ENCODE measurements around the gene SLC43A2.

Gene SLC43A2

DNA sequence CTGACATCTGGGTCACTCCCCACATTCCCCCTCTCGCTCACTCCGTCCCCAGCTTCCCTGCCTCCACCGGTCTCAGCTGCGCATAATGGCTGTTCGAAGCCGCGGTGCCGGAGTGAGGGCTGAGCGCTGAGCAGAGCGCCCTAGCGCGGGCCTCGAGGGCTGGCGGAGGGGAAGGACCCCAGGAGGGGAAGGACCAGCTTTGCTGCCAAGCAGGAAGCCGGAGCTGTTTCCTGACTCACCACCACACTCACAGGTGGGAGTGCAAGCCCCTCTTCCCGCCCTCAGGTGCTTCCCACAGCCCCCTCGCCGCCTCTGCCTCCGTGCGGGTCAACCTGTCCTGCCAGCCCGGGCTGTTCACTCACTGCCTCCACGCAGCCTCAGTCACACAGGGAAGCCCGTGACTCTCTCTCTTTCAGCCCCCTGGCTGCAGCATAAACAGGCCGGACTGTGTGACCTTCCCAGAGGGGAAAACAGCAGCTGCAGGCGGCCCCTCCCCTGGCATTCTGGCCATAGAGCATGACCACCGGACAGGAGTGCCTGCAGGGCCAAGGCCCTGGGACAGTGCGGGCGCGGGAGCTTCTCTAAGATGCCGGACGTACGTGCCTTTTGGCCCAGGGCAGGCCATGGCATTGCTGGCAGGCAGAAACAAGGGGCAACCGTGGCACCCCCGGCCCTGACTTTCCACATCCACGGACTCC lies 23.7 kb downstream of the SLC43A2 start:
- TF ChIP-seq CTCF (IDR thresholded peaks at IDR 0.05; ENCODE audit: low read depth, low read length), result no peak
- no peak for DNase-seq (ENCODE audit: extremely low read depth, low read depth)

DNA sequence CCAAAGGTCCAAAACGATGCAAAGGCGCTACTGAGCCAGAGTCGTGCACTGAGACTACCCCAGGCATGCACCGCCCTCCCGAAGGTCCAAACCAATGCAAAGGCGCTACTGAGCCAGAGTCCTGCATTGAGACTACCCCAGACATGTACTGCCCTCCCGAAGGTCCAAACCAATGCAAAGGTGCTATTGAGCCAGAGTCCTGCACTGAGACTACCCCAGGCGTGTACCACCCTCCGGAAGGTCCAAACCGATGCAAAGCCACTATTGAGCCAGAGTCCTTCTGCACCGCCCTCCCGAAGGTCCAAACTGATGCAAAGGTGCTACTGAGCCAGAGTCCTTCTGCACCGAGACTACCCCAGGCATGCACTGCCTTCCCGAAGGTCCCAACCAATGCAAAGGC lies 27.1 kb downstream of the SLC43A2 start:
- TF ChIP-seq CTCF (IDR thresholded peaks at IDR 0.05; ENCODE audit: low read depth, low read length), result no peak
- no peak for DNase-seq (ENCODE audit: extremely low read depth, low read depth)

DNA sequence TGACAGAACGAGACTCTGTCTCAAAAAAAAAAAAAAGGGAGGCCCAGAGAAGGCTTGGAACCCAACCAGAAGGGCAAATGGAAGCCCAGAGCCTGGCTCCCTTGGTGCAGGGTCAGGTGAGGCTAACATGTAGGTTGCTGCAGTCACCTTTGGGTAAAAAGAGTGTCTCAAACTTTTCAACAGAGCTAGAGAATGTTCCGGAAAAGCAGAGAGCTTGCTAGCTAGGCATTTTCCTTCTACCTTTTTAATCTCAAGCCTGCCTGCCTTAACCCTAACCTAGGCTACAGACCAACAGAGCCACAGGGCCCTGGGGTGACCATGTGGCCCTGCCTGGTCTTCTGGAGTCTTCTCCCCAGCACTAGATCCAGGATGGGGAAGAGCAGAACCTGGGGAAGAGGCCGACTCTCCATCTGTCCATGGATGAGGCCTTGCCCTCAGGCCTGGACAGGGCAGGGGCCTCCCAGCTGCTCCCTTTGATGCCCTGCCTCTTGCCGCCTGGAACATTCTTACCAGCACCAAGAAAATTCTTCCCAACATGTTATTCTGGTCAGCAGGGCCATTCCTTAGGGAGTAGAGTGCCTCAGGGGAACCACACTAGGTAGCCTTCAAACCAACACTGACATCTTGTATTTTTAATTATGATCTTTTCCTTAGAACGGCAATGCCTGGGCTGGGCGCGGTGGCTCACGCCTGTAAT lies 30.1 kb downstream of the SLC43A2 start:
- DNase-seq (ENCODE audit: extremely low read depth, low read depth), result no peak
- TF ChIP-seq CTCF (IDR thresholded peaks at IDR 0.05; ENCODE audit: low read depth, low read length), result no peak

DNA sequence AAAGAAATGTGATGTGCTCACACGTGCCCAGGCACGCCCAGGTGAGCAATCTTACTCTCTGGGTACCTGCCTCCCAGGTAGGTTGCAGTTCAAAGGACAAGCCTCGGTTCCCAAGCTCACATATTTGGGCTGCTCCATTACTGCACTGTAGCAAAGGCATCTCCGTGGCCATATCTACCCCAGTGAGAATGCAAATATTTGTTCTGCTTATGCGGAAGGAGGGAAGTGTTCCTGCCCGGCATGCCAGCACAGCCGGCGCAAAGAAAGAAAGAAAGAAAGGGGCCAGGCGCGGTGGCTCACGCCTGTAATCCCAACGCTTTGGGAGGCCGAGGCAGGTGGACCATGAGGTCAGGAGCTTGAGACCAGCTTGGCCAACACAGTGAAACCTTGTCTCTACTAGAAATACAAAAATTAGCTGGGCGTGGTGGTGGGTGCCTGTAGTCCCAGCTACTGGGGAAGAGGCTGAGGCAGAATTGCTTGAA lies 30.7 kb downstream of the SLC43A2 start:
- DNase-seq (ENCODE audit: extremely low read depth, low read depth), result no peak
- TF ChIP-seq CTCF (IDR thresholded peaks at IDR 0.05; ENCODE audit: low read depth, low read length), result no peak

GRCh38 chr17:1593630-1593931 lies 35.1 kb downstream of the SLC43A2 start:
- no peak for DNase-seq (ENCODE audit: extremely low read depth, low read depth)

GRCh38 chr17:1592751-1593629 lies 35.6 kb downstream of the SLC43A2 start:
- TF ChIP-seq CTCF (IDR thresholded peaks at IDR 0.05; ENCODE audit: low read depth, low read length), result no peak
- DNase-seq (ENCODE audit: extremely low read depth, low read depth), result no peak

More at GRCh38 chr17:1593630-1593931, 35.1 kb downstream of the SLC43A2 start:
- no peak for TF ChIP-seq CTCF (IDR thresholded peaks at IDR 0.05; ENCODE audit: low read depth, low read length)
